GM12878 (cell line): ENCODE data around the gene RXRG.

Source experiments
- ATF3 ChIP-seq: IDR thresholded peaks from 2 replicates; pipeline ENCODE4 v1.6.1; 2011; ENCODE audit warnings: low read depth, mild to moderate bottlenecking, low read length, moderate library complexity, borderline replicate concordance; ENCODE audit errors: extremely low read depth
- BHLHE40 ChIP-seq, 2 experiments: fragments of 450-650 bp in 1 of 2; IDR thresholded peaks; 2 replicates each; pipeline ENCODE4 v1.6.1; 2011 to 2017; ENCODE audit warnings: low read depth in 2 of 2, borderline replicate concordance in 1 of 2, improper control_type of control experiment in 1 of 2, low read length in 1 of 2, mild to moderate bottlenecking in 1 of 2
- CTCF ChIP-seq, 3 experiments: IDR thresholded peaks in 2 of 3; conservative IDR thresholded peaks in 1 of 3; 2 replicates each; pipeline ENCODE4 v1.5.1; 2011; ENCODE audit warnings: low read depth in 3 of 3, low read length in 3 of 3, mild to moderate bottlenecking in 3 of 3, control low read depth in 2 of 3, moderate library complexity in 2 of 3, inconsistent platforms in 1 of 3, mixed read lengths in 1 of 3; ENCODE audit not compliant: control insufficient read depth in 2 of 3, insufficient read depth in 1 of 3; ENCODE audit errors: extremely low read depth in 1 of 3
- MYC ChIP-seq: IDR thresholded peaks from 2 replicates; pipeline ENCODE4 v1.6.1; 2011; ENCODE audit warnings: mild to moderate bottlenecking, low read length, moderate library complexity, inconsistent platforms; ENCODE audit not compliant: insufficient read depth, insufficient replicate concordance, insufficient read length, severe bottlenecking
- NR2C2 ChIP-seq: IDR thresholded peaks from 2 replicates; pipeline ENCODE4 v1.6.1; 2011; ENCODE audit warnings: borderline replicate concordance, low read depth; ENCODE audit not compliant: control insufficient read depth, insufficient read length
- NR2F1 ChIP-seq: fragments of 450-650 bp; conservative IDR thresholded peaks from 2 replicates; pipeline ENCODE4 v1.6.1; 2017; ENCODE audit warnings: mild to moderate bottlenecking
- NRF1 ChIP-seq: conservative IDR thresholded peaks from 2 replicates; pipeline ENCODE4 v1.6.1; 2011; ENCODE audit warnings: mild to moderate bottlenecking, low read depth, low read length, improper control_type of control experiment
- POLR2A ChIP-seq: IDR thresholded peaks from 2 replicates; pipeline ENCODE4 v1.6.1; 2011; ENCODE audit warnings: low read depth, mild to moderate bottlenecking, low read length
- SREBF1 ChIP-seq: IDR thresholded peaks from 2 replicates; pipeline ENCODE4 v1.6.1; 2012; ENCODE audit warnings: mild to moderate bottlenecking, low read length
- TCF12 ChIP-seq: IDR thresholded peaks from 2 replicates; pipeline ENCODE4 v1.6.1; 2011; ENCODE audit warnings: low read depth, mild to moderate bottlenecking, low read length

- TF ChIP-seq MYC: no peak
- TF ChIP-seq NR2C2: no peak
- no peak for TF ChIP-seq BHLHE40 (IDR thresholded peaks at IDR 0.05; ENCODE audit: borderline replicate concordance in 1 of 2, low read depth in 2 of 2, low read length in 1 of 2)
- TF ChIP-seq SREBF1: no peak
- TF ChIP-seq NRF1: no peak
- no peak for TF ChIP-seq TCF12
- no peak for TF ChIP-seq NR2F1
- no peak for TF ChIP-seq POLR2A
- TF ChIP-seq CTCF (IDR thresholded peaks at IDR 0.05 in 2 of 3, conservative IDR thresholded peaks at IDR 0.05 in 1 of 3; ENCODE audit: control insufficient read depth in 2 of 3, extremely low read depth in 1 of 3, insufficient read depth in 1 of 3, low read depth in 3 of 3, low read length in 3 of 3): no peak
- TF ChIP-seq ATF3: no peak
These were observed 35.1 kb downstream of the RXRG start for GRCh38 chr1:165409657-165410358.
